UCSD-AML1 (cell line): ENCODE data around the gene SLU7.

Experiments
- DNase-seq: peaks from one replicate; lab custom pipeline; 2025; ENCODE audit not compliant: unreplicated experiment; lab: John Stamatoyannopoulos, UW

SLU7 gene

DNA sequence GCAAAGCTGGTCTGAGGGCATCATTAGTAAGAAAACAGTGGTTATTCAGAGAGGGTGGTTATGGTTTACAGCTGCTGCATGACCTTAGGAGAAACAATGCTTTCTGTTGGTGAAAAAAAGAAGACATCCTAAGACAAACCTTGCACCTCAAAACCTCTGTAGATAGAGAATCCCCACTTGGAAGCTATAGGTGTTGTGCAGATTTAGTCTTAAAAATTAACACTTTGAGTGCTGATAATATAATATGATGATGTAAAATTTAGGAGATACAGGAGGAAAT, 1.4 kb upstream of the SLU7 start:
- DNase-seq = no peak

DNA sequence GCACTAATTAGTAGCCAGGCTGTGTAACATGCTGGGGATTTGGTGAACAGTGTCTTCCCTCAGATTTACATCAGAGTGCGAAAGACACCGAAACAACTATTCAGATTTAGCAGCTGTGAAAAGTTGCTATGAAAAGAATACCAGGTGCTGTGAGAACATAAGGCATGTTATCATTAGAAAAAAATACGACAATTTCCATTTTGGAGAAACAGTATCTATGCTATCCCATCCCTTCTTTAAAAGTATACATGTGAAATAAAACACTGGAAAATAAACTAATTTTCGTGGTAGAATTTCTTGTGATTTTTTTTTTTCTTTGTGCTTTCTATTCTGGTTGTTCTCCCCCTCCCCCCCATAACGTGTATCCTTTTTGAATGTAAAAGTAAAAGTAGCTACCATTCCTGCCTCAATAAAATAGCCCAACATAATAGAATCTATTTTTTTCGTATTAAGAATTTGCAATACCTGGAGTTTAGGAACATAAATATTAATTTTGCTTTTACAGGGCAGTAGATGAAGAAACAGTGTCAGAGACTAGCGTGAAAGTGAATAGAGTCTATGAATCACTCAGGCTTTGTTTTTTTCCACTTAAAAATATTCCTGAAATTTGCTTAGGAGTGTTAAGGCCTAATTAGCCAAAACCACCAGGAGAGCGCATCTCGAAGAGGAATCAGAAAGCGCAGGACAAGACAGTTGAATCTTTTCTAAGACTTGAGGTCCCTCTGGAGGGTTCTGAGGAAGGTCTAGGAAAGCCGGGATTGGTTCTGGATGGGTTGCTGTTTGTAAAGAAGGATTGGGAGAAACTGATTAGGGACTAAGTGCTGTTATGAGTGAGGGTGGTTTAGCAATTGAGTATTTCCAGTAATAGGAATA, 813 bp upstream of the SLU7 start:
- DNase-seq = no peak

DNA sequence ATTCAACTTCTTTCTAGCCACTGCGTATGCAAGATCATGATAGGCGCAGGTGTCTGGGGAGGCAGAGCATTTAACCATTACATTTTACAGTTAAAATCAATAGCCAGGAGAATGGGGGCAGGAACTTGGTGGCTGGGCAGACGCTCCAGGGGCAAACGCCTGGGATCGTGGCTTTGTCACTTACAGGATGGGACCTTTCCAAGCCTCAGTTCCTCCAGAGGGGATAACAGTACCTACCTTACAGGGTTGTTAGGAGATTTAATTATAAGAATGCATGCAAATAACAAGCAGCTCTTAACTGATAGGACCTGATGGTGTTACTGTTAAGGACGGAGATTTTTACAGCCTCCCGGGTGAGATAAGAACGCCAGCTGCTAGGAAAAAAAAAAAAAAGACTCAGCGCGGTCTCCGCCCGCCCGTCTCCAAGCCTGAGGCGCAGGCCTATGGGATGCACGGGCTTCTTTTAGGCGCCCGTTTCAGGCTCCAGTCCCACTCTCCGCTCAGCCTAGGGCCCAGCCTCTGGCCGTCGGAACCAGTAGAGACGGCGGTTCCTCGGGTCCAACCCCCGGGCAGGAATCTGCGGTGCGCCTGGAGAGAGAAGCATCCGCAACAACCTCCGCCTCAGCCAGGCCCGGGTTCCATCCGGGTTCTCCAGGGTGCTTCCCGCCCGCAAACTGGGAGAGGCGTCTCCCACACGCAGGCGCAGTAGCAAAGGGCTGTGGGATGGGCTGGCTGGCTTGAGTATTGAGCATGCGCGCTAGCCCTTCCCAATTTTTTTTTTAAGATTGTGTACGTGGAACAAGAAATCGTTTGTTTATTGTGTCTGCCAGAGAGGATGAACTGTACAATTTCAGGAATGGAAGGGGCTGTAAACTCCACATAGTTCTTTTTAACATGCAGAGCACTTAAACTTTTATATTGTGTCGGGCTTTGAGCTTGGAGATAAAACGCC, 19.2 kb downstream of the SLU7 start, which contains the start of gene FAM200C:
FAM200C (minus strand) TSS at position 653 of the 952 bp plus-strand sequence. CDS start 4,564 bp downstream, outside the sequence.
- peak; percentile 87 for DNase-seq

DNA sequence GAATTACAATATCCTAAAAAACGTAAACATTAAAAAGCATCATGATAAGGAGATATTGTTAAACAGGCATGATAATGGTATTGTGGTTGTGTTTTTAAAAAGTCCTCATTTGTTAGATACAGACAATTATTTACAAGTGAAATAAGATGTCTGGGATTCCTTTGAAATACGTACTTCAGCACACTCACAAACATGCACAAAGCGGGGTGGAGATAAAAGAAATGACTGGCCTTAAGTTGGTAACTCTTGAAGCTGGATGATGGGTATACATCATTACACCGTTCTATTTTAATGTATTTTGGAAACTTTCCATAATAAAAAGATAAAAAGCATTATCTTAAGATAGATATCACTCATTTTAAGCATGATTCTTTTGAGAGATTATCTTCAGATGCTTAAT, 20.1 kb downstream of the SLU7 start:
- DNase-seq = no peak

DNA sequence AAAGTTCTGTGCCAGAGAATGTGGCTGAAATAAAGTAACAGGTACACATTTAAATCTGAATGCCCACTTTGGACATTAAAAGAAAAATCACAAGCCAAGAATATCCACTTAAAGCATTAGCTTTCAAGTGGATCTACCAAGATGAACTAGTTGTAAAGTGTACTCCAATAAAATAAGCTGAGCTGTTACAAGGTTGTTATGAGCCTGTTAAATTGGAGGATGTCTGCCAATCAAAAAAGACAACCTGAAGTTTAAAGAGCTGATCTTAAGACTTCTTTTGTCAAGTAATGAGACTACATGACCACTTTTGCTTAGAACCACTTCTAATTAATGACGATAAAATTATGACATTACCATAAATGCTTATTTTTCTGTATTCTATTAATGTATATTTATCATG, 21.4 kb downstream of the SLU7 start:
- DNase-seq = no peak

DNA sequence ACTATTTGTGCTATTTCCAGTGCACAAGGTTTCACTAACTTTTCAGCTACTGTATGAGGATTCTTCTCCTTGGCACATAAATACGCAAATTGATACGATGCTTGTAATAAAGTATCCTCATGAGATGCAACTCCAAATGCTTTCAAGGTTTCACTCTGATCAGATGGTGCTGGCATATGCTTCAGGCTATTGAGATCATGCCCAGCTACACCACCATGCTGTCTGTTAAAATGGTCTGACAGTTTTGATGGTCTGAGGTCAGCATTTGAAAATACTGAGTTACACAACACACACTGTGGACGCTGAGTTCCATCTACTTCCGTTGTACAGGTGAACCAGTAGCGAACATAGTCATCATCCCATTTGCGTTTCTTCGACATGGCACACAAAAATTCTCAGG, 23.8 kb downstream of the SLU7 start:
- no peak for DNase-seq

DNA sequence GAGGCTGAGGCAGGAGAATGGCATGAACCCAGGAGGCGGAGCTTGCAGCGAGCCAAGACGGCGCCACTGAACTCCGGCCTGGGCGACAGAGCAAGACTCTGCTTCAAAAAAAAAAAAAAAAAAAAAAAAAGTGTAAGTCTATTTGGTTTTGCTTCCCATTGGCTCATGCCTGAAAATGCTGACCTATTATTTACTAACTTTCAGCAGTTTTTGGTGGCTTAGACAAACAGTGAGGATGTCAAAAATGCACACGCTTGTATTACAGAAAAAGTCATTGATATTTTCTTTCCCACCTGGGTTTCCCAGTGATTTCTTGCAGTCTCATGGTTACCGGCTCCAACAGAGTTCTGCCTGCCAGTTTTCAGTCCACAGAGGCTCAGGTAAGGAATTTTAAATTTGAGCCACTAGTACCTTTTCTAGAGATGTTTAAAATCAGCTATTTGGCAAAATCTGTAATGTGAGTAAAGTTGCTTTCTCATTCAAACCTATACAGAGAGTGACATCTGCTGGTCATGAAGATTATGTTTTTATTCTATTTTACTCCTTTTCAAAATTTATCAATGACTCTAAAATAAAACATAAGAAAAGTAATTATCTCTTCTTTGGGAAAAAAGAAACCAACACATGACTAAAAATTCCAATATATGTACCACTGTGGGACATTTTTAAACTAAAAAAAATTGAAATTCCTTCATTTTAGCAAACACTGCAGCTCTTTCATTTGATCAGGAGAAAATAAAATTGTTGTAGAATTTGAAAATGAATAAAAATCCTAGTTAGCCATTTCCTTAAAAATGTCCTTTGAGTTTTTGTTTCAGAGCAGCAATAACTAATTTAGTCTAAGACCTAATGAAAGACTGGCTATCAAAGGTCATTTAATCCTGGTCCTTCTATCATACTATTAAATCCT, 27.8 kb downstream of the SLU7 start:
- no peak for DNase-seq

DNA sequence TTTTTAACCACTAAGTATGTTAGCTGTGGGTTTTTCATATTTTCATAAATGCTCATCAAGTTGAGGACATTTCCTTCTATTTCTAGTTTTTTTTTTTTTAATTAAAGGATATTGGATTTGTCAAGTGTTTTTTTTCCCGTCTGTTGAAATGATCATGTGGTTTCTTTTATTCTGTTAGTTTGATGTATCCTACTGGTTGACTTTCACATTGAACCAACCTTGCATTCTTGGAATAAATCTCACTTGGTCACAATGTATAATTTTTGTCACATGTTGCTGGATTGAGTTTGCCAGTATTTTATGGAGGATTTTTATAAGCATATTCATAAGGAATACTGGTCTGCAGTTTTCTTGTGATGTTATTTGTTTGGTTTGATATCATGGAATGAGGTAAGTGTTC, 31.4 kb downstream of the SLU7 start:
- no peak for DNase-seq

DNA sequence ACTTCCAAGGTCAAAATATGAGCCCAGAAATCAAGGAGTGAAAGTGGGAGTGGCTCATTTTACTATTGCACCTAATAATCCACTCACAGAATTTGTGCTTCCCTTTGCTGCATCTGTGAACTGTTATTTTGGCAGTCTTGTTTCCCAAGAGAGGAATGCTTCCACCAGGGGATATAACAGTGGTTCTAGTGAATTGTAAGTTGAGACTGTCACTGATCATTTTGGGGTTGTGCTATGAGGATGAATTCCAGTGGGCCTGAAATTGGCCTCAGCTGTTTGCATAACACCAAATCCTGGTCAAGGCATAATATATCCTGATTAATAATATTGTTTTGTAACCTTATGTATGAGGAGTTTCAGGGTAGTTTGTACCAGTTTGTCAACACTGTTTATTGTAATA, 33.4 kb downstream of the SLU7 start:
- DNase-seq = no peak

DNA sequence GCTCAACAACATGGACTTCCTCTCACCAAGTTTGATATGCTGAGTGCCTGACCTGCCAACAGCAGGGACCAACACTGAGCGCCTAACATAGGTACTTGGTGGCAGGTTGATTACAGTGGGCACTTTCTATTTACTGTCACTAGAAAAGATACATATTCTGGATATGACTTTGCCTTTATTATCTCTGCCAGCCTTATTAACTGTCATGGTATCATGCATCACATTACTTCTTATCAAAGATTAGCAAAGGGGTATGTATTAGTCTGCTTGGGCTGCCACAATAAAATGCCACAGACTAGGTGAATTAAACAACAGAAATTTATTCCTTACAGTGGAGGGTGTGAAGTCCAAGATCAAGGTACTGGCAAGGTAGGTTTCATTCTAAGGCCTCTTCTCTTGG, 34.2 kb downstream of the SLU7 start:
- no peak for DNase-seq

DNA sequence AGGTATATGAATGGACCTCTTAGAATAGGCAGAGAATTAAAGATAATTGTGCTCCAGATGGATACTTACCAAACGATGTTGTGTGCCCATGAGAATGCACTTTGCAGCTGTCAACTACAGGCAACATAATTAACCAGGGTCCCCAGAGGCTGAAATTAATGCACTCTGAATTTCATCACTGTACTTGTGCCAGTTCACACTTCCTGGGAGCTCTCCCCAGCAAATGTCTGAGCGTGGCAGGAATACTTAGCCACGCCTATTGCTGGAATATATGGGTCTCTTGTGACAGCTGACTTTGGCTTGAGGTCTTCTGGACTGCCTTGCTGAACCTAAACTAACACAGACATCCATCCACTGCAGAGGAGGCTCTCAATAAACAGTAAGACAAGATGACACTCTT, 36.5 kb downstream of the SLU7 start:
- no peak for DNase-seq

DNA sequence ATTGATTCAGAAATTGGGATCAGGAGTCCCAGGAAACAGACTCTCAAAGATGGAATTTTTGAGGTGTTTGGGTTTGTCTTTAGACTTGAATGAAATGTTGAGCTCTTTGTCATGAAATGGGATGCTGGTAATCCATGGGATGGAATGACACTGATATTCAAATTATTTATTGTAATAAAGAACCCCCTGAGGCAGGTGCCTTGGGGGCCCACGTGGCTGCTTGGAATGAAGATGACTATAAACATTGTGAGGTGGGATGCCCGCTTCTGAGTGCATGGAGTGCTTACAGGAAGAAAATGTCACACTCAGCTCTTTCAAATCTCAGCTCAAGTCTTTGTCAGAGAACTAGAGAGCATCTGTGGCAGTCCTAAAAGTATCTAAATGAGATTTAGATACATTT, 38.8 kb downstream of the SLU7 start:
- DNase-seq = no peak

DNA sequence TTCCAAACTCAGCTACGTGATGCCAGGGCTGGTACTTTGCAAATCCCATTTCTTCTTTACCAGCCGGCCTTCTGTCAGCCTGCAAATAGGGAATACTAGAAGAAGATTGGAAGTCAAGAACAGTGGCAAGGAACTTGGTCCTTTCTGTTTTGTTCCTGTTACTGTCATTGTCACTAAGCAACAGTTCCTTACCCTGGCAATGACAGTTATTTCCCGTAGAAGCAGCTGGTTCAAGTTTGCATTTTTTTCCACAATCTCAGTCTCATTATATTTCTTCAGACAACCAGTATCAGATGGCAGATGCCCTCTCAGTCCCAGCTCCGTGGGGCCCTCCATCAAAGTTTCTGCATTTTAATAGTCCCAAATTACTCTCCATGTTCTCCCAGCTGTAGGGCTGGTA, 39.4 kb downstream of the SLU7 start:
- no peak for DNase-seq

DNA sequence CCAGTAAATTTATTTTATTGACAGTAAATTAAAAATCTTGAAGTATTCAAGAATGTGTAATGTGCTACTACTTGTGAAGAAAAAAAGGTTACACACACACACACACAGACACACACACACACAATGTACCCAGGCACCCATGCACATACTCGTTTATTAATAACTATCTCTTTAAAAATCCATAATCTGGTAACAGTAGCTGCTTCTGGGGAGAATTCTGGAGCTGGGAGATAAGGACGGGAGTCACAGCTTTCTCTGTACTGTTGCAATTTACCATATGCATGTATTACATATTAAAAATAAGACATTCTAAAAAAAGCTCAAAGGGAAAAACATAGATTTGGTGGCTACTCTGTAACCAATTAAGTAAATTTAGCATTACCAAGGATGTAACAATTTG, 40.6 kb downstream of the SLU7 start:
- DNase-seq = no peak

DNA sequence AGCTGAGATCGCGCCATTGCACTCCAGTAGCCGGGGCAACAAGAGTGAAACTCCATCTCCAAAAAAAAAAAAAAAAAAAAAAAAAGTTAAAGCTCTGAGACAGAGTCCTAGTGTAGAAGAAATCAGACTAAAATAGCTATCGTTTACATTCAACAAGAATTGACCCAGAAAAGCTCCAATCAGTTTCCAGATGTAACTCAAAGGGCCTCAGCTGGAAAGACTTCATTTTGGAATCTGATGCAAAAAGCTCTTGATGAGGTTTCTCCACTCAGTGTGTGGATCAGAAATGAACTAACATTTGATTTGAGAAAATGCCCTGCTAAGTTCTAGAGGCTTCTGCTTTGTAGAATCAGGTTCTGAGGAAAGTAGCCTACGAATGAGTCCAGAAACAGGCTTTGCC, 41.2 kb downstream of the SLU7 start:
- no peak for DNase-seq

DNA sequence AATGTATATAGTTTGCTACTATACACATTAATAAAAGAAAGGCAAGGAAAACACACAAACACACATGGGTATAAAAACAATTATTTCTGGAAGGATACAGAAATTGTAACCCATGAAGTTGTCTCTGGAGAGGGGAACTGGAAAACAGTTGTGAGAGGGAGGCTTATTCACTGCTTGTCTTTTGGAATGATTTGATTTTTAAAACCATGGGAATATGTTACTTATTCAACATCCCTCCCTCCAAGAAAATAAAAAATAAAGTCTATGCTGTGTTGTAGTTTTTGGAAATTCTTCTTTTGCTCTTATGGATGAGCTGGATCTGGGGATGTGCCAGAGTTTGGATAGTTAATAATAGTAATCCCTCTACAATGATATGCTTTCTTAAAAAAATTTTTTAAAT, 42.5 kb downstream of the SLU7 start:
- no peak for DNase-seq

DNA sequence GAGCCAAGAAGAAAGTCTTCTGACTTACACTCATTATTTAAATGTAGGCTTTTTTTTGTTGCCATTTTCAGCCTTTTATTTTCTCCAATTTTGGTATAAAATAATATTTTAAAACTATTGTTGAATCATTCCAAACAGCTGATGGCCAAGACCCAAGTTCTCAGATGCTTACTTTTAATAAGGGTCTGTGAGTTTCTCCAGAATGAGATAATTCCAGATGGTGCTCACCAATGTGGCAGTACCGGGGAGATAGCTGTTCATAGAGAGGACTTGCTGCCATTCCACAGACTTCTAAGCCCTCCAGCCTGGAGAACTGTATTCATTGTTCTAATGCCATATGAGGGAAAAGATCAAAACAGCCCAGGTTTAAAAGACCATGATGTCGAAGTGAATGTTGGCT, 43.2 kb downstream of the SLU7 start:
- DNase-seq = no peak

DNA sequence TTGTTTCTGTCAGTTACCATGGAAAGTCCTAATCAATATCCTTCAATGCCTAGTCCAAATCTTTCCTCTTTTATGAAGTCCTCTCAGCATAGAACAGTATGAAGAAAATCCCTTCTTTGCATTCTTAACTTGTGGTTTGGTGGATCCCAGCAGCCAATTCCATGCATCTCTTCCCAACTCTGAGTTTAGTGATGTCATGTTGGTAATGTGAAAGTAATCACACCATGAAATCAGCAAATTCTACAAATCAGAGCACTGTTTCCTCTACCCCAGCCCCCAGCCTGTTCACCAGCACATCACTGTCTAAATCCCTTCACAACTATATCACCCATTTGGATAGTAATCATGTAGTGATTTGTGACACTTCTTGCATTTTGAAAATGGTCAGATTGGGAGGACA, 43.7 kb downstream of the SLU7 start:
- DNase-seq = no peak

DNA sequence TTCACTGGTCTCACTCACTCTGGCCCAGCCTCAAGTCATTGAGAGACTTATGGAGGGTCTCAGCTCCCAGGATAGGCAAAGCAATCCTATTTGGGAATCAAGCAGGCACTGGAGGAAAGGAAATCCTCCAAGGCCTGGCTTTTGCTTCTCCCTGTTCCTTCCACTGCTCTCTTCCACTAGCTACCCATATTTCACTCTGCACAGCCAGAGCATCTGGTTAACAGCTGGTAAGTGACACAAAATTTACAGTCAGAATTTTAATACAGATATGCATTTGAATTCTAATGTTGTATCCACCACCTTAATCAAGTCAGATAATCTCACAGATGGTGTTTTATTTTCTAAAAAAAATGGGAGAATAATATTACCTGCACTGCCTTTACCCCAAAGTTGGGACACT, 47.6 kb downstream of the SLU7 start:
- no peak for DNase-seq

DNA sequence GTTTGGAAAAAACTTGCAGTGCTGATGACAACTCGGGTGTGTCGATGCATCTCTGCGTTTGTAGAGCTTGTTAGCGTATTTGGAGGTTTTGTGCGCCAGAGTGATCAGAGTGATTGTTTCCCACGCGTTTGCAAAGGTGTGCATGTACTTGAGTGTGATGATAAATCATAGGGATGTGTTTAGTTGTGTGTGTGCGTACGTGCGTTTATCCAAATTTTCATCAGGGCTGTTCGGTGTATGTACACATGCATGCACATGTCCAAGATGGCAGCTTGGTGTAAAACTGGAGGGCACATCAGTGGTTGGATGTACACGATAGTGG, 48.2 kb downstream of the SLU7 start:
- DNase-seq = no peak

DNA sequence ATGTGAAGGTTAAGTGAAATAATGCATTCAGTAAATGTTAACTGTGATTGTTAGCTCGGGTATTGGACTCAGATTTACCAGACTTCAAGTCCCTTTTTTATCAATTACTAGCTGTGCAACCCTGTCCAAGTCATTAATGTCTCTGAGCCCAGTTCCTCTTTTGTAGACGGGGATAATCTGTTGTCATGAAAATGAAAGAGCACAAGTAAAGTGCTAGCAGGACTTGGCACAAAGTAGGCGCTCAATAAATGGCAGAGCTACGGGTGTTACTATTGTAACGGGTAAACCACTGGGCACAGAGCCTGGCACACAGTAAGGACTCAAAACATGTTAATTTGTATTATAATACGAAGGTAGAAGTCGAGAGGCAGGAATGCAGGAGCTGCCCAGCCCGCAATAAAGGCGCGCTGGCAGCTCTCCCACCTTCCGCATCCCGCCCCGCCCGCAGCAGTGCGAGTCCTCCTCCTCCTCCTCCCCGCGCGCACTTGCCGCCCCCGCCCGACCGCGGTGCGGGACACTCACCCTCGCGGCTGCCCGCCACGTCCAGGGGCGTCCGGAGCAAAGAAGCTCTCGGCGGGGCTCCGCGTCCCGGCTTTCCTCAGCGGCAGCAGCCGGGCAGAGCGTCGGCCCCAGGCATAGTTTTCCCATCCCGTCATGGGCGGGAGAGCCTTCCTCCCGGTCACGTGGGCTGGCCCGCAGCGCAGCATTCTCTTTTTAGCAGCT, 48.7 kb downstream of the SLU7 start, which contains the start of gene C1QTNF2:
C1QTNF2 (minus strand) TSS at position 637 of the 723 bp plus-strand sequence. CDS start 15,615 bp downstream, outside the sequence.
- no peak for DNase-seq
